ENCODE results near the gene FTO.

GRCh38 chr16:53986793-53987192 is 282.8 kb downstream of the FTO start:
- TF ChIP-seq POLR2A (IDR thresholded peaks at IDR 0.05) = no peak
- TF ChIP-seq, protein P1, sequence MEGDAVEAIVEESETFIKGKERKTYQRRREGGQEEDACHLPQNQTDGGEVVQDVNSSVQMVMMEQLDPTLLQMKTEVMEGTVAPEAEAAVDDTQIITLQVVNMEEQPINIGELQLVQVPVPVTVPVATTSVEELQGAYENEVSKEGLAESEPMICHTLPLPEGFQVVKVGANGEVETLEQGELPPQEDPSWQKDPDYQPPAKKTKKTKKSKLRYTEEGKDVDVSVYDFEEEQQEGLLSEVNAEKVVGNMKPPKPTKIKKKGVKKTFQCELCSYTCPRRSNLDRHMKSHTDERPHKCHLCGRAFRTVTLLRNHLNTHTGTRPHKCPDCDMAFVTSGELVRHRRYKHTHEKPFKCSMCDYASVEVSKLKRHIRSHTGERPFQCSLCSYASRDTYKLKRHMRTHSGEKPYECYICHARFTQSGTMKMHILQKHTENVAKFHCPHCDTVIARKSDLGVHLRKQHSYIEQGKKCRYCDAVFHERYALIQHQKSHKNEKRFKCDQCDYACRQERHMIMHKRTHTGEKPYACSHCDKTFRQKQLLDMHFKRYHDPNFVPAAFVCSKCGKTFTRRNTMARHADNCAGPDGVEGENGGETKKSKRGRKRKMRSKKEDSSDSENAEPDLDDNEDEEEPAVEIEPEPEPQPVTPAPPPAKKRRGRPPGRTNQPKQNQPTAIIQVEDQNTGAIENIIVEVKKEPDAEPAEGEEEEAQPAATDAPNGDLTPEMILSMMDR (IDR thresholded peaks at IDR 0.05) = no peak

Measured in uterus (tissue), 2 donors.